Middle frontal gyrus (tissue), 1 donor: ENCODE measurements around the gene ADCY3.
"Not testable (repeated sequence)": the region's sequence is repeated elsewhere in the genome, so short reads cannot be mapped to it uniquely, and the experiment has no call there.

Source experiments
- DNase-seq: peaks from one replicate; pipeline ENCODE4 v3.0.0-alpha.2; 2015; ENCODE audit warnings: low spot score; ENCODE audit errors: extremely low spot score

ADCY3 gene

DNA sequence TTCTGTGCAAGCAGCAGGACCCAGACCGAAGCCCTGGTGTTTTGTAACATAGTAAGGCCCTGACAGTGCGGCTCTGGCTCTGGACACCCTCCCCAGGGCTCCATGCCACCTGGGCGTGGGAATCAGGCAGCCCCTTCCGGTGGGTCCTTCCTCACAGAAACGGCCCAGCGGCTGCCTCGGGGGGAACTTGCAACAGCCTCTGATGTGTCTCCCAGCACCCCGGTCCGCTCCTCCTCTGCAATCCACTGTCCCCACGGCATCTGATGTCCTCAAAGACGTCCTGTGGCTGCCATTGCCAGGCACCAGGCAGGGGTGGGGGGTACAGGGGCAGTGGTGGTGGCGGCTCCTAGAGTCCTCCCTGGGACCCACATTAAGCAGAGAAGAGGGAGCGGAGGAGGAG is 68.0 kb downstream of the ADCY3 start:
- DNase-seq: no peak

DNA sequence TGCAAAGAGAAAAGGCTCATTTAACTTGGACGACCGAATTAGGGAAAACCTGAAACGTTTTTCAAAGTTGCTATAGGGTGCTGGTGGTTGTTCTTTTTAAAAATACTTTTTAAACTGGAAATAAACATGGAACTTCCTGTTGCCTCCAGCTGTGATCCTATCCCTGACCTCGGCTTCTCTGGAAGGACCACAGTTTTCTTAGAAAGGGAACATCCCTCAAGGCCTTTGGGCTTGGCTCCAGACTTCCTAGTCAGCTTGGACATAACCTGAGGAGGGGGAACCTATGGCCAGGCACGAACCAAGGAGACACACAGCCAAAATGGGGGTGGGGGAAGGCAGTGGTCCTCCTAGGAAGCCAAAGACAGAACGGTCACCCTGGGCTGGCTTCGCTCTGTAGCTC is 69.1 kb downstream of the ADCY3 start:
- DNase-seq: no peak

DNA sequence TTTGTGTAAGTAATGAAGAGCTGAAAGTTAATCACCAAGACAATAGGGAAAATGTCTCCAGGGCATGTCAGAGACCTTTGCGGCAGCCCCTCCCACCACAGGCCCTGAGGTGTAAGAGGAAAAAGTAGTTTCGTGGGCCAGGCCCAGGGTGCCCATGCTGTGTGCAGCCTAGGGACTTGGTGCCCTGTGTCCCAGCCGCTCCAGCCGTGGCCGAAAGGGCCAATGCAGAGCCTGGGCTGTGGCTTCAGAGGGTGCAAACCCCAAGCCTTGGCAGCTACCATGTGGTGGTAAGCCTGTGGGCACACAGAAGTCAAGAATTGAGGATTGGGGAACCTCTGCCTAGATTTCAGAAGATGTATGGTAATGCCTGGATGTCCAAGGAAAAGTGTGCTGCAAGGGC is 74.3 kb downstream of the ADCY3 start:
- no peak for DNase-seq

DNA sequence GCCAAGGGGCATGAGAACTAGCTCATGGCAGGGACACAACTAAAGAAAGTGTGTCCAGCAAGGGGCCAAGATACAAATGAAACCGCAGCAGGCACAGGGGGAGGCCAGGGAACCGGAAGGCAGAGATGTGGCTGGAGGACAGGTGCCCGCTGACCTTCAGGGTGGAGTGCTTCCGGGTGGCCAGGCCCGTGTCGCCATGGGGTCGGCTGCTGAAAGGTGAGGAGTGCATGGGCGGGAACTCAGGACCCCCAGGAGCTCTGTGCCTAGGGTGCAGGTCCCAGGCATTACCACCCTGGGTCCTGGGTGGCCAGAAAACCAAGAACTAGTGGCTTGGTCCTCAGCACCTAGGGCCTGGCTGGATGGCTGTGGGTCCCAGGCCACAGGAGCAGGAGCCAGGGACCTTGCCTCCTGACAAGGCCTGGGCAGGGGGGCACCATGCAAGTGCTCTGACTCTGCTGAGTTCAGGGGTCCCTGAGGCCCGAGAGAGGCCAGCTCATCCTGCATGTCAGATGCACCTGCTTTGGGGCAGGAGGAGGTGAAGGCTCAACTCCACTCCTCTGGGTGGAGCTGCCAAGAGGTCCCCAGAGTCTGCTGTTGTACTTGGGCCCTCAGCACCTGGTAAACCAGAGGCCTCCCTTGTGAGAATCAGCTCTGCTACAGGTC is 75.9 kb downstream of the ADCY3 start:
- DNase-seq: no peak

DNA sequence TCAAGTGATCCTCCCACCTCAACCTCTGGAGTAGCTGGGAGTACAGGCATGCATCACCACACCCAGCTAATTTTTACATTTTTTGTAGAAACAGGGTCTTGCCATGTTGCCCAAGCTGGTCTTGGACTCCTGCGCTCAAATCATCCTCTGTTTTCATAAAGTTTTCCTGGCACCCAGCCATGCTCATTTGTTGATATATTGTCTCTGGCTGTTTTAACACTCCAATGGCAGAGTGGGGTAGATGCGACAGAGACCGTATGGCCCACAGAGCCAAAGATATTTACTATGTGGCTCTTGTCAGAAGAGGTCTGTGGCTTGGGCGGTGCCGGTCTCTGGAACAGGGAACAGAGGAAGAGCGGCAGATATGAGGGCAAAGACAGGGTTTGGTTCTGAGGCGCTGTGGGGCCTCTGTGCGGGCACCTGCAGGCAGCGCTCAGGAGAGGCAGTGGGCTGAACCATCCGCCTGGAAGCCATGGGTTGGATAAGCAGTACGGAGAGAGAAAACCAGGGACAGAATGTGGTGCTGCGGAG is 76.6 kb downstream of the ADCY3 start:
- DNase-seq: no peak

DNA sequence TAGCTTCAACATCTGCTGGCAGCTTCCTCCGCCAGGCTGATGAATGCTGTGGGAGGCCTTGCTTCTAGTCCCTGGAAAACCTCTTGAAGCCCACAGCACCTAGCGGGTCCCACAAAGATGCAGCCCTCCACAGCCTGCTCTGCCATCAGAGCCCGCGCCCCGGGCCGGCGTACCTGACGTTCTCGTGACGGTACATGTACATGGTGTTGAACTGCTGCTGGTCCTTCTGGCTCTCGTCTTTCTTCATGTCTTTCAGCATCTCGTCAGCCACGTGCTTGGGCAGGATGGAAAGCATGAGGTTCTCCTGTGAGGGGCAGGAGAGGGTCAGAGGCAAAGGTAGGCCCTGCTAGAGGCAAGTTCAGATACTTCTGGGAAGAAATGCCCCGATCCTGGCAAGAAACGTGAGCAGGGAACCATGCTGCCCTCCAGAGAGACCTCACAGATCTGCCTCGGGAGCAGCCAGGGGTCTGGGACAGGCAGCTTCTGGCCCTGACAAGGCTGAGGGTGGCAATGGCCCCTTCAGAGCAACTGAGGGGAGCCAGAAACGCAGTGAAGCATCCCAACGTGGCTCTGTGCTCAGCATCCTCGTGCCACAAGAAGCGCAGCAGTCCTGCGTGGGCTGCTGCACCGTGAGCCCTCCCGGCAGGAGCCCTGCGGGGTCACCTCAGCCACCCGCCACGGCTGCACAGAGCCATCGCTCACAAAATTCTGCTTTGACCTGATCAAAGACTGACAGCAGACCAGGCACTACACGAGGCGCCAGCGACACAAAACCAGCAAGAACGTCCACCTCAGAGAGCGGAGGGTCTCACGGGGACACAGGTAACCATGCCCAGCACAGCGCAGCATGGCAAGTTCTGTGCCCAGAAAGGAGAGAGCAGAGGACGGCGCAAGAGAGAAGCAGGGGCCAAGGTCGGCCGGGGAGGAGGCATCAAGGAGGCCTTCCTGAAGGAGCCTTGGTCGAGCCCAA is 77.7 kb downstream of the ADCY3 start:
- no peak for DNase-seq

DNA sequence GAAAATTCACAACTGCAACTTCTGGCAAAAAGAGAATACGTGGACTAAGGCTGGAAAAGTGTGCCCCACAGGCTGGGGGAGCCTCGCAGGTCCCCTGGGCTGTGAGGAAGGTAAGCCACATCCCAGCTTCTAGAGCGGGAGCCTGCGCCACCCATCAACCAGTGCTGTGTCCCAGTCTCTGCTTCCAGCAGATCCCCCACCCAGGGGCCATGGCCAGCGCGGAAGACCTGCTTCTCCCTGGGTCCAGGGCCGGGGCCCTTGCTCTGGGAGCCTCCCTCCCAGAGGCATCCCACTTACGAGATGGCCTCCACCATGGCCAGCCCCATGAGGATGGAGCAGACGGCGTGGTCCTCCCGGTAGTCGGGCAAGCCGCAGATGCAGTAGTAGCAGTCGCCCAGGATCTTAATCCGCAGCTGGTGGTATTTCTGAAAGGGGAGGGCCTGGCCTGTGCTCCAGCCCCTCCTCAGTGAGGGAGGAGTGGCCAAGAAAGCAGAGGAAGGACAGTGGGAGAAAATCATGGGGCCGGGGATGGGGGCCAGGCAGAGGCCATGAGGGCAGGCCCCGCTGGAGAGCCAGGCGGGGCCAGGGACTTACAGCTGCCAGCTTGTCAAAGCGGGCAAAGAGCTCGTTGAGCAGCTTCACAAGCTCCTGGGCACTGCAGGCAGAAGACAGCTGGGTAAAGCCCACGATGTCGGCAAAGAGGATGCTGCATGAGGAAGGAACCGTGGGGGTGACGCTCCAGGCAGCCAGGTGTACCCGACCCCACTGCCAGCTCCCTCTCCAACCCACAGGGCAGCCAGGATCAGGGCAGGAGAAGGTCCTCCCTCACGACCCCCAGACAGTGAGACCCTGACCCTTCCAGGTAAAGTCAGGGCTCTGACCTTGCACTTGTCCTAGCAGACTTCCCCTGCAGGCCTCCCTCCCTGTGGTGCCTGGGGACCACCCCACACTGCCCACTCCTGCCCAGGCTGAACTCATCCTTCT is 78.8 kb downstream of the ADCY3 start:
- no peak for DNase-seq

DNA sequence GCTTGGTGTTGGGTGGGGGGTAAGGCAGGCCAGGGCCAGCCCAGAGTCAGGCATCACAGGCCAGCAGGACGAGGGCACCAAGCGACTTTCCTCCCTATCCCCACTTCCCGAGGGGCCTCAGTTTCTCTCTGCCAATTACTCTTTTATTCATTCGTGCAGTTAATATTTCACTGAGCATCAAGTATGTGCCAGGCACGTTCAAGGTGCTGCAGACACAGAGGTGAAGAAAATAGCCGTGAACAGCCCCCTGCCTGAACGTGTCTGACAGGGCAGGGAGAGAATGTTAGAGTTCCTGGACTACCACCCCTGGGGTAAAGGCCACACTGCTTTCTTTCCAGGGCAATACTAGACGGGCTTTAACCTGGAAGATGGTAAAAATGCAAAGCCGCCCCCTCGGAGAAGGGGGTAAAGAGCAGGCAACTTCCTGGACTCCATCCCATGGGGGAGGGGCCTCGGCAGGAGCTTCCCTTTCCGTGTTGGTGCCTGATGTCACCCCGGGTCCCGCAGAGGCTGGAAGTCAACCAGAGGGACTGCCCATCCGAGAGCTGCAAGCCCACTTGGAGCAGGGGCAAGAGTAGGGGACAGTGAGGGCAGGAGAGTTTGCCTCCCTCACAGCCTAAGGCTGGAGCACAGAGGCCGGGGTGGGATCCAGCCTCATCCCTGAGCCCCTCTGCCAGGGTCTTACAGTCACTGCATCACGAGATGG is 79.7 kb downstream of the ADCY3 start:
- no peak for DNase-seq

DNA sequence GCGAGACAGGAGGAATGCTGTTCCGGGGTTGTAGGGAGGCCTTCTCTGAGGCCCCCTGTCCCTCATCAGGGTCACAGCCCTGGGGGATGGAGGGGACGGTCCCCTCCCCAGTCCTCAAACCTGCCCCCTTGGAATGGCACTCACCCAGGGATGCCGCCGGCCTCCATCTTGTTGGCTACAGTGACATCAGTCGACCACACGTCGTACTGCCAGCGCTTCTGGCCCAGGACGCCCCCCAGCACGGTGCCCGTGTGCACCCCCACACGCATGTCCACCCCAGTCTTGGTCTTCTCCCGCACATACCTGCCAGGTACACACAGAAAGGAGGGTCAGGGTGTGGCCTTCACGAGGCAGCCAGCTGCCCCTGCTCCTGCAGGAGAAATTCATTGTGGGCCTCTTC is 80.3 kb downstream of the ADCY3 start:
- DNase-seq: no peak

DNA sequence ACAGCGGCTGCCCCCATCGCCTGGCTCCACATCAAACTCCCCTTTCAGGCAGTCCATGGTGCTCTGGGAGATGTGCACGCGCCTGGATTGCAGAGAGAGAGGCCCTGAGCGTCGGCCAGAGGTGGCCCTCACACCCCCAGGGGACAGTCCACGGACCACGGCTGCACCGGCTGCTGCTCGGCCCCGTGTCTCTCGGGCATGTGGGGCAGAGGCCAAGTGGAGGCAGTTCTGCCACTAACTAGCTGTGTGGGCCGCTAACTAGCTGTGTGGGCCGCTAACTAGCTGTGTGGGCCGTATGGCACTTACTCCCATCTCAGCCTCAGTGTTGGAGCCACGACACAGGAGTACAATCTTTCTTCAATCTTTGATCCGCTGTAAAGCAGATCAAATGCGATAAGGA is 81.5 kb downstream of the ADCY3 start:
- DNase-seq: no peak

DNA sequence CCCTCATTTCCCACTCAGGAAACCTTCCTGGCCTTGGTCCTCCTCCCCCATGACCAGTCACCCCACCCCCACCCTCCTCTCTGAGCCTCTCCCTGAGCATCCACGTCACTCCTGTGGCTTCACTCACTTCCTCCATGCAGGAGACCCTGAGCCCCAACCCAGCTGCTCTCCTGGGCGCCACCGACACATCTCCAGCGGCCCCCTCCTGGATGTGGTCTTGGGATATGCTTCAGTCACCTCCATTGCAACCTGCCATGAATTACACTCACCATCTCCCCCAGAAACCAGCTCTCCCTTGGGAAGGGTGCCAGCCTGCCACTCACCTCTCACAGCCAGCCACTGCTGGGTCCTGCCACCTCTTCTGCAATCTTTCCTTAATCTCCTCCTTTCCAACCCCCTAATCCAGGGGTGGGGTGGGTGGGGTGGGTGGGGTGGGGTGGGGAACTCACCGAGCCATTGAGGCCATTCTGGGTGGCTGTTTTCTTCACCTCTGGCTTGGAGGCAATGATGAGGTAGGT is 82.0 kb downstream of the ADCY3 start:
- DNase-seq: no peak

DNA sequence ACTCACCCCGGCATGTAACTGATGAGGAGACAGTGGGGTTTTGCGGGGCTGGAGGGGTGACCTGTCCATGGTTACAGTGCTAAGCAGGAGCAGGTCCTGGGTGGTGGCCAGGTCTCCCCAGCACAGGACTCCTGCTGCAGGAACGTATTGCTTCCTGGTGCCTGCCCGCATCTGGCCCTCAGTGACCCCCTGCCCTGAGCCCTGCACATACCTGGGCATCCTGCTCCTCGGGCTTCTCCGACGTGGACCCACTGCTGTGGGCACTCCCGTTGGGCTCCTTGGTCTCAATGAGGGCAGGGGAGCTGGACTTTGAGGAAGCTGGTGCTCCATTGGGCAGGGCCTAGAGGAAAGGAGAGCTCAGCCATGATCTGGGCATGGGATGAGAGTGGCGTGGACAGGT is 83.3 kb downstream of the ADCY3 start:
- DNase-seq: no peak

DNA sequence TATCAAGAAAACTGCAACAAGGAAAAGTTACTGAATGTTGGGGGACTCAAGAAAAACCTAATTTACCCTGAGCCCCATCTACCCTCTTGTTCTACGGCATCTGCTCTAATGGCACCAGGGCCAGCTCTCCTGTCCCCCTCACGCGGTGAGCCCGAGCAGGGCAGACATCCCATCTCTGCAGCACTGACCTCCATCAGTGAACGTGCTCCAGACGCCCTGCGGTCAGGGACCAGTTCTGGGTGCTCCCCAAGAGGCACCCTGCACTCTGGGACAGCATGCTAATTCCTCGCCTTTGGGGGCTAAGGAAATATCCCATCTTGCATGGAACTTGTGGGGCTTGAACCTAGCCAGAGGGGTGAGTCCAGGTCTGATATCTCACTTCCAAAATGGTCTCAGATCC is 83.8 kb downstream of the ADCY3 start:
- DNase-seq: no peak

DNA sequence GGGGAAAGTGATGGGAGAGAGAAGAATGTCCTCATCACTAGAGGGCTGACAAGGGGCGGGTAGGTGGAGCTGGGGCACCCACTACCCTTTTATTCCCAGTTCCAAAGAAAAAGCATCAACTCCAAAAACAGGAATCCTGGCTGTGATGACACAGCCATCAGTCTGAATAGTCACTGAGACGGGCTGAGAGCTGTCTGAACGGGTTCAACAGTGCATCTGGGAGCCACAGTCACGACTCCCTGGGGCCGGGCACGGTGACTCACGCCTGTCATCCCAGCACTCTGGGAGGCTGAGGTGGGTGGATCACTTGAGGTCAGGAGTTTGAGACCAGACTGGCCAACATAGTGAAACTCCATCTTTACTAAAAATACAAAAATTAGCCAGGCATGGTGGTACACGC is 84.6 kb downstream of the ADCY3 start:
- DNase-seq: not testable (repeated sequence)

DNA sequence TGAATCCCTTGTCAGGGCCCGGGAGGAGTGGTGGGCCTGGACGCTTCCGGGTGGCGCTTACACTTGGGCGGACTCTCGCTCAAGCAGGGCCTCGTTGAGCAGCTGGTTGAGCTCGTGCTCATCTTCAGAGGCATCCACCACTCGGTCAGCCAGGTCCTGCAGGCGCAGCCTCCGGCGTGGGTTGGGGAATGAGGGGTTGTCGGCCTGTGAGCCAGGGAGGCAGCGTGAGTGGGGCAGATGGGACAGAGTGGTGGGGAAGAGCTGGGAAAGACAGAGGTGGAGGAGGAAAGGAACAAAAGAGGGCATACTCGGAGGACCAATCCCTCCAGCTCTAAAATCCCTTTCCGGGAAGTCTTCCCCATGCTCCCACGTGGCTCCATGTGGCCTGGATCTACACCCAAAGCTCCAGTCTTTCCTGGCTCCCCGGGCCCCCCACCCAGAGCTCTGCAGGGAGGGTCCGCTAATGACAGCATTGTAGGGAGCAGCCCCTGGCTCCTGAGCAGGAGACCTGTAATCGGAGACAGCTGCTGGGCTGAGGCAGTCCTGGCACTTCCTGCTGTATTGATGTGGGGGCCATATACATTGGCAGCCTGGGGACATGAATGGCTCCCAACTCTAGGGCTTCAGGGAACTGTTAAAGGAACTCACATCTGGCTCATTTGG is 85.2 kb downstream of the ADCY3 start:
- no peak for DNase-seq

DNA sequence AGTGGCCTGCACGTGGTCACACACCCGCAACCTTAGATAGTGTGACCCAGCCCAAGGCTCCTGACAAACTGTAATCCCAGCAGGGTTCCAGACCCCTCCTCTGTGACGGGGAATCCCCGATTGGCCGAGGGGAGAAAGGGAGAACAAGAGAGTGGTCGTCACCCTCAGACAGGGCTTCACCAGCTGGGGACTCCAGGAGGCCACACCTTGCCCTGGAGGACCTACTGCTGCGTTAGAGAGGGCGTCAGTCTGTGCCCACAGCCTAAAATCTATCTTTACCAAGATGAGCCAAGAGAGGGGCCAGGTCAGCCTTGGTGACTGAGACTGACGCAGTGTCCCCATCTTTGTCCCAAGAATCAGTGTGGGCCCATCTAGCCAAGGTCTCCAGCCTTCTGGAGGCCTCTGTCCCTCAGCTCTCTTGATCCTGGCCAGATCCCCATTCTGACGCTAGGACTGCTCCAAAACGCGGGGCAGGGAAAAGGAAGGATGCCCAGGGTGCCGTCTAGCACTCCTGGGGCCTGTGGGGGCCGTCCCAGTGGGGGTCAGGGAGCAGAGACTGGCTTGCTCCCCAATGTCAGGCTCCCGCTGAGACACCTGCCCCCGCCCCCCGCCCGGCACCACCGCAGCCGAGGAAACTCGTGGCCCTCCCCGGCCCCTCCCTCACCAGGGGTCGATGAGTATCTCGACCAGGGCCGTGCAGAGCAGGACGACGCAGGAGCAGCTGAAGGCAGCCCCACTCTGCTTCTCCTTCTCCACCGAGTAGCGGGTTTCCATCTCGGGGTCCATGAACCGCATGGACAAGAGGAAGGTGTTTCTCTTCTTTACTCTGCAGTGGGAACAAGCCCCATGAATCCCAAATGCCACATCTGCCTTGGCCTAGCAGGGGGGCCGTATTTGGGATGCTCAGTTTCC is 86.0 kb downstream of the ADCY3 start:
- DNase-seq: no peak

DNA sequence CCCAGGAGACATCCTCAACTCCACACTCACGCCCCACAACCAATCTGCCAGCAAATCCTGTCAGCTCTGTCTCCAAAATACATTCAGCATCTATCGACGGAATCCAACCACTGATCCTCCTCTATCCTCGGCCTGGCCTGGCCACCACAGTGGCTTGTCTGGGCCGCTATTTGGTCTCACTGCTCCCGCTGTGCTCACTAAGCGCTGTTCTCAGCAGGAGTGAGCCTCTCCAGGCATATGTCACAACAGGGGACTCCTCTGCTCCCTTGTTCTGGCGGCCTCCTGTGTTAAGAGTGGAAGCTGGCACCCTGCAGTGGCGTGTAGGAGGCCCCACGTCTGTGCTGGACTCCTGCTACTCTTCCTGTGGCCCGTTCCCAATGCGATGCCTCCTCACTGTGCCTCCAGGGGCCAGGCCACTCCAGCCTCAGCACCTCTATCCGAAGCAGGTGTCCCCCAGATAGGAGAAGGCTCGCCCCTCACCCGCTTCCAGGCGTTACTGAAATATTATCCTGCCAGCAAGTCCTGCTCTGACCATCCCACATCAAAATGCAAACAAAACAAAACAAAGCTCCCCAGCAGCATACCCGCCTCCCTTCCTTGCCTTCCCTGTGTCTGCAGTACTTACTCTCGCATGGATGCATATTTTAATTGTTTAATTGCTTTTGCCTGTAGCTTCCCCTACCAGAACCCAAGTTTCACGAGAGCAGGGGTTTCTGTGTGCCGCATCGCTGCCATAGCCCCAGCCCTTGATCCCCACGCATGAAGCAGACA is 86.9 kb downstream of the ADCY3 start:
- DNase-seq: no peak

DNA sequence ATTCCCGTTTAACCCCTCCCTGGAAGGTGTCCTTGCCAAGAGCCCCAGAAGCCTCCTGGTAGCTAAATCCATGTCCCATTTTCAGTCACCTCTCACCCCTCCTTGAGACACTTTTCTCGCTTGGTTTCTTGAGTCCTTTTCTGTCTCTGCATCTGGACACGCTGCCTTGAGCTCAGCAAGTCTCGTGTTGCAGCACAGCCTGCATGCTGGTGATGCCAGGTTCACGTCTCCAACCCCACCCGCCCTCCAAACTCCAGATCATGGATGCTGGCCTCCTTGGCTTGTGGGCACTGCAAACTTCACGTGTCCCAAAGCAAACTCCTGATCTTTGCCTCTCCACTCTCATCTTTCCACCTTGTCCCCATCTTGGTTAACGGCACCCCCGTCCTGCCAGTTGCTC is 87.5 kb downstream of the ADCY3 start:
- no peak for DNase-seq
